ENCODE results near the gene CSNK1G1. TPM values are rescaled to one million over a fixed set of nuclear protein-coding genes. Genes with fewer than 3 reads are reported as not detected.

CSNK1G1 gene
- polyA plus RNA-seq, 3 donors: 17.9 to 23.6 (median 23.1) TPM

GRCh38 chr15:64155802-64156651 is 199.9 kb downstream of the CSNK1G1 start:
- DNase-seq: no peak

- peak; percentile 86 for DNase-seq
Measured at GRCh38 chr15:64153480-64154367, 202.2 kb downstream of the CSNK1G1 start.

GRCh38 chr15:64152507-64153387 is 203.2 kb downstream of the CSNK1G1 start:
- no peak for DNase-seq

GRCh38 chr15:64151727-64152506 is 204.1 kb downstream of the CSNK1G1 start, which contains the start of gene SNX22:
TSS of gene SNX22 (plus strand) at chr15:64151731. CDS start at chr15:64151776, 45 bp downstream.
- no peak for DNase-seq

GRCh38 chr15:64149893-64150578 is 205.9 kb downstream of the CSNK1G1 start:
- DNase-seq: no peak

GRCh38 chr15:64149424-64149823 is 206.5 kb downstream of the CSNK1G1 start:
- no peak for DNase-seq

GRCh38 chr15:64148581-64148980 is 207.4 kb downstream of the CSNK1G1 start:
- DNase-seq: no peak

- no peak for DNase-seq
Measured at GRCh38 chr15:64148168-64148567, 207.8 kb downstream of the CSNK1G1 start.

- no peak for DNase-seq
Measured at GRCh38 chr15:64146885-64147681, 208.9 kb downstream of the CSNK1G1 start.

- DNase-seq: no peak
Measured at GRCh38 chr15:64146520-64146884, 209.5 kb downstream of the CSNK1G1 start.

- DNase-seq: no peak
Measured at GRCh38 chr15:64146041-64146440, 209.9 kb downstream of the CSNK1G1 start.

- no peak for DNase-seq
Measured at GRCh38 chr15:64144565-64145281, 211.2 kb downstream of the CSNK1G1 start.

- no peak for DNase-seq
Measured at GRCh38 chr15:64144192-64144564, 211.8 kb downstream of the CSNK1G1 start.

GRCh38 chr15:64143276-64143675 is 212.7 kb downstream of the CSNK1G1 start:
- no peak for DNase-seq

- DNase-seq: no peak
Measured at GRCh38 chr15:64141798-64142512, 214.0 kb downstream of the CSNK1G1 start.

- DNase-seq: no peak
Measured at GRCh38 chr15:64138331-64138941, 217.5 kb downstream of the CSNK1G1 start.

- no peak for DNase-seq
Measured at GRCh38 chr15:64137226-64137833, 218.6 kb downstream of the CSNK1G1 start.

All from renal pelvis (tissue), 4 donors.